Osteocyte (in vitro differentiated cells): ENCODE measurements around the gene TSEN34. TPM values are rescaled to one million over a fixed set of nuclear protein-coding genes. Genes with fewer than 3 reads are reported as not detected.
A peak's percentile ranks its signal among the peaks of the same experiment; 100 is the strongest.
"Not testable (repeated sequence)": the region's sequence is repeated elsewhere in the genome, so short reads cannot be mapped to it uniquely, and the experiment has no call there.

Source experiments
- DNase-seq: peaks from one replicate; pipeline ENCODE4 v3.0.0; 2021; ENCODE audit warnings: mixed read lengths; ENCODE audit not compliant: unreplicated experiment; ENCODE audit errors: extremely low spot score
- H3K27ac Mint-ChIP-seq: one replicate; pipeline ENCODE4 v1.8.0; 2021; ENCODE audit warnings: mild to moderate bottlenecking, mixed read lengths; ENCODE audit not compliant: unreplicated experiment
- H3K27me3 Mint-ChIP-seq: one replicate; pipeline ENCODE4 v1.8.0; 2021; ENCODE audit warnings: mixed read lengths; ENCODE audit not compliant: unreplicated experiment
- H3K36me3 Mint-ChIP-seq: one replicate; pipeline ENCODE4 v1.8.0; 2021; ENCODE audit warnings: mixed read lengths; ENCODE audit not compliant: unreplicated experiment
- H3K4me1 Mint-ChIP-seq: one replicate; pipeline ENCODE4 v1.8.0; 2021; ENCODE audit warnings: mixed read lengths; ENCODE audit not compliant: unreplicated experiment
- H3K4me3 Mint-ChIP-seq: one replicate; pipeline ENCODE4 v1.8.0; 2021; ENCODE audit warnings: mild to moderate bottlenecking, moderate library complexity, mixed read lengths; ENCODE audit not compliant: unreplicated experiment
- H3K9me3 Mint-ChIP-seq: one replicate; pipeline ENCODE4 v1.8.0; 2021; ENCODE audit warnings: mixed read lengths; ENCODE audit not compliant: unreplicated experiment
- CTCF ChIP-seq: fragments of 200-600 bp; sonication (generic); IDR thresholded peaks from 2 replicates; pipeline ENCODE4 v1.5.0; 2021; ENCODE audit warnings: antibody characterized with exemption, mild to moderate bottlenecking, moderate library complexity
- total RNA-seq: library from RNA; stranded (reverse); gene quantifications from 2 replicates; pipeline ENCODE4 v1.2.1, GENCODE V29; 2021

The TSEN34 gene
- total RNA-seq, 1 donor from 2014 or later, result 53.7 TPM

DNA sequence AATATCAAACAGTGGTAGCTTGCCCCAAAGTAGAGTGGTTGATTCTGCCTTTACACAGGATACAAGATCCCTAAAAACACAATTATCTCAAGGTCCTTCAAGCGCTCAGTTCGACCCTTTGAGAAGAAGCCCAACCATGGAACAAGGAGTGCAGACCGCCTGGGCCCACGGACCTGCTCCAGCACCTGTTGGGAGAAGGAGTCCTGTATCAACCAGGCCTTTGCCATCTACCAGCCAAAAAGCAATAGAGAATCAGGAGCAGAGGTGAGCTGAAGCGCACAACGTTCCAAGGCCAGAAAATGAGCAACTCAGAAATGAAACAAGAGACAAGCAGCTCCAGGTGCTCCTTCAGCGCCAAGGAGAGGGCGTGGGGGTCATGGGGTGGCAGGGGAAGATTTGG is 38.0 kb downstream of the TSEN34 start:
- no peaks in the 10 kb centered on the region for H3K9me3 Mint-ChIP-seq
- H3K4me3 Mint-ChIP-seq, result no peak overlapping the region
- H3K36me3 Mint-ChIP-seq, result no peaks in the 10 kb centered on the region
- H3K4me1 Mint-ChIP-seq, result peaks cover 2% of the 10 kb centered on the region
- TF ChIP-seq CTCF, result no peak
- DNase-seq, result no peak
- H3K27ac Mint-ChIP-seq, result no peak overlapping the region
- peaks cover 33% of the 10 kb centered on the region for H3K27me3 Mint-ChIP-seq

DNA sequence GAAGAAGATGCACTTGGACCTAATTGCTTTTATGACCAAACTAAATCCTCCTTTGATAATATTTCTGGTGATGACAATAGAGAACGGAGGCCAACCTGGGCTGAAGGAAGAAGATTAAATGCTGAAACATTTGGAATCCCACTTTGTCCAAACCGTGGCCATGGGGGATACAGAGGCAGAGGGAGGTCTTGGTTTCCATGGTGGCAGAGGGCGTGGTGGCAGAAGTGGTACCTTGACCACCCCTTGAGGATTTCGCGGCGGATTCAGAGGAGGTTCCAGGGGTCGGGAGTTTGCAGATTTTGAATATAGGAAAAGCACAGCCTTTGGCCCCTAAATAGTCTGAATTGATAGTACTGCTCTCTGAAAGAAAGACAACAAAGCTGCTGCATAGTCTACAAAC is 38.9 kb downstream of the TSEN34 start:
- no peak for DNase-seq
- H3K4me3 Mint-ChIP-seq, result no peak overlapping the region
- peaks cover 42% of the 10 kb centered on the region for H3K27me3 Mint-ChIP-seq
- no peak for TF ChIP-seq CTCF
- H3K36me3 Mint-ChIP-seq, result no peaks in the 10 kb centered on the region
- H3K27ac Mint-ChIP-seq, result no peak overlapping the region
- peaks cover 2% of the 10 kb centered on the region for H3K4me1 Mint-ChIP-seq
- H3K9me3 Mint-ChIP-seq, result no peaks in the 10 kb centered on the region

DNA sequence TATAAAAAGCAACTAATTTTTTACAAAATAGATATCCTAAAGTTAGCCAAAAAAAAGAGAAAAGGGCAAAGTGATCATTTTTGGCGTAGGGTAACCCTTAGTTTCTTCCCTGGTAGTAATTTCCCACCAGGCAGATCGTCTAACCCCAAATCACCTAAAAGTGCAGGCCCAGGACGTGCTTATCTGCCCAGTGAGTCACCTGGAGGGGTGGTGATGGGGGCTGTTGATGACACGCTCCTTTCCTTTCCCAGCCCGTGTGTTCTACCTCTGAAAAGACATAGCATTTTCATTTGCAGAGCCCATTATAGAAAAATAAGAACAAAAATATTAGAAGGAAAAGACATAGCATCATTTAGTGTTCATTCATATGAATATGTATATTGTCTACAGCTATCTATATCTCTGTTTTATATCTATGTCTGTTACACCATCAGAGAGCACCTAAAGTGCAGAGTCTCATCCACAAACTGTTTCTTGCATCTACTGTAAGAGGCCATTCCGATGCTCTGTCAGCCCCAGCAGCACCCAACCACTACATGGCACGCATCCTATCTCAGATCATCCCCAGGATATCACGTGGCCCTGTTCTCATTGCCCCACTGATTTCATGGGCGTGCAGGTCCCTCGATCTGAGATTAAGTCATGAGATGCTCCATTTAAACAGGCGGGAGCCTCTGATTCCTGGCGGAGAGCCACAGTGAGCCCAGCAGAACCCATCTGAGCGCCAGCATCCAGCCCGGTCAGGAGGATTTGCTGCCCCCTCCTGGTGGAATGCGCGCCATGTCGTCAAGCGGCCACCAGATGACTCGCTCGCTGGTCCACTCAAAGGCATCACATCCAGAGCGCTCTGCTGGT is 40.2 kb downstream of the TSEN34 start:
- no peak overlapping the region for H3K4me3 Mint-ChIP-seq
- H3K27me3 Mint-ChIP-seq, result peaks cover 36% of the 10 kb centered on the region
- TF ChIP-seq CTCF, result peak; percentile 98
- DNase-seq, result peak; percentile 95
- no peaks in the 10 kb centered on the region for H3K9me3 Mint-ChIP-seq
- no peak overlapping the region for H3K27ac Mint-ChIP-seq
- H3K4me1 Mint-ChIP-seq, result peaks cover 2% of the 10 kb centered on the region
- no peaks in the 10 kb centered on the region for H3K36me3 Mint-ChIP-seq

GRCh38 chr19:54233941-54234340 is 42.8 kb downstream of the TSEN34 start:
- H3K36me3 Mint-ChIP-seq, result no peaks in the 10 kb centered on the region
- H3K9me3 Mint-ChIP-seq, result no peaks in the 10 kb centered on the region
- no peak overlapping the region for H3K27ac Mint-ChIP-seq
- peaks cover 38% of the 10 kb centered on the region for H3K27me3 Mint-ChIP-seq
- TF ChIP-seq CTCF, result no peak
- no peak overlapping the region for H3K4me3 Mint-ChIP-seq
- no peak for DNase-seq
- peaks cover 2% of the 10 kb centered on the region for H3K4me1 Mint-ChIP-seq

- not testable (repeated sequence) for H3K4me1 Mint-ChIP-seq, H3K4me3 Mint-ChIP-seq, H3K9me3 Mint-ChIP-seq, H3K36me3 Mint-ChIP-seq, H3K27me3 Mint-ChIP-seq, H3K27ac Mint-ChIP-seq, DNase-seq
Measured at GRCh38 chr19:54239491-54240371, 48.6 kb downstream of the TSEN34 start.

DNA sequence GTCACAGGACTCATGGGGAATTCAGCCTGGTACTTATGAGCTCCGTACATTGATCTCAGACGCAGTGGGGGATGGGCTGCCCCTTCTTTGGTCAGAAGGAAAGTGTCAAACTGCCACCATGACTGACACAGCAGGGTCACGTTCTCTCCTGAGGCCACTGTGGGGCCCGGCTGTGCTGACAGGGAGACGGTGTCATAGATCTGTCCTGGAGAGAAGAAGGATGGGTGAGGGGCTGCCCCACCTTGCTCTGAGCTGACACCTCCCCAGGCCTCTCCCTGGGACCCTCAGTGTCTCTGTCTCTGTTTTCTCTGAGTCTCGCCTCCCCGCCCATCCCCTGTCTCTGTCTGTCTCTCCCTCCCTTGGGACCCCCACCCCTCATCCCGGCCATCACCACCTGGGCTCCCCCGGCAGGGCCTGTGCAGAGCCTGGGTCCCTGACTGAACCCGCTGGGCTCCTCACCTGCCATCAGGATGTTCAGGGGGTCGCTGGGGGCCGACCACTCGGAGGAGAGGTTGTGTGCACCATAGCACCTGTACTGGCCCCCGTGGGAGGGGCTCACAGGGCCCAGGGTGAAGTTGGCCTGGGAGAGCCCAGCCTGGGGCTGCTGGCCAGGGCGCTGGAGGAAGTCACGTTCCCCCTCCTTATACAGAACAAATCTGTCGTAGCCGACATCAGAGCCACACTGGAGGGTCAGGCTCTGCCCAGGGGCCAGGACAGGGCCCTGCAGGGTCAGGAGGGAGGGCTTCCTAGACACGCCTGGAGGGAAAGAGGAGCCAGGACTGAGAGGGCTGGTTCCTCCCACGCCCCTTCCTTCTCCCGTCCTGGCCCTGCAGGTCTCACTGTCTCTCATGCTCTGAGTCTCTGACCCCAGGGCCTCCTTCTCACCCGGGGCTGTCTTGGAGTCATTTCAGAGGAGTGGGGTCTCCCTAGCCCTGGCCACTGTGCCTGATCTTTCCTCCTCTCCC is 49.5 kb downstream of the TSEN34 start:
- not testable (repeated sequence) for H3K4me1 Mint-ChIP-seq, H3K4me3 Mint-ChIP-seq, H3K27ac Mint-ChIP-seq, DNase-seq, H3K36me3 Mint-ChIP-seq, H3K27me3 Mint-ChIP-seq, H3K9me3 Mint-ChIP-seq

- H3K4me3 Mint-ChIP-seq, H3K27me3 Mint-ChIP-seq, H3K4me1 Mint-ChIP-seq, H3K36me3 Mint-ChIP-seq, H3K9me3 Mint-ChIP-seq, H3K27ac Mint-ChIP-seq, DNase-seq: not testable (repeated sequence)
Measured at GRCh38 chr19:54242234-54242633, 51.1 kb downstream of the TSEN34 start.
